Muscle layer of duodenum (tissue), 2 donors: ENCODE measurements around the gene MYO1E.
A peak's percentile ranks its signal among the peaks of the same experiment; 100 is the strongest.

ENCODE experiments used
- H3K27ac ChIP-seq: one replicate; pipeline ENCODE4 v1.7.0; 2013; ENCODE audit warnings: mild to moderate bottlenecking, low read length
- H3K27me3 ChIP-seq: one replicate; pipeline ENCODE4 v1.7.0; 2013; ENCODE audit warnings: low read depth, mild to moderate bottlenecking, control low read depth, low read length
- H3K36me3 ChIP-seq, 2 donors: one replicate each; pipeline ENCODE4 v1.7.0; 2013; ENCODE audit warnings: low read length in 2 of 2, control low read depth in 1 of 2, mild to moderate bottlenecking in 1 of 2; ENCODE audit not compliant: insufficient read depth in 2 of 2, control insufficient read depth in 1 of 2
- H3K4me1 ChIP-seq, 2 donors: one replicate each; pipeline ENCODE4 v1.7.0; 2013; ENCODE audit warnings: low read length in 2 of 2, mild to moderate bottlenecking in 2 of 2, control low read depth in 1 of 2, moderate library complexity in 1 of 2; ENCODE audit not compliant: insufficient read depth in 2 of 2, control insufficient read depth in 1 of 2
- H3K4me3 ChIP-seq, 2 donors: one replicate each; pipeline ENCODE4 v1.7.0; 2013; ENCODE audit warnings: low read length in 2 of 2, low read depth in 1 of 2, mild to moderate bottlenecking in 1 of 2
- H3K9me3 ChIP-seq, 2 donors: one replicate each; pipeline ENCODE4 v1.7.0; 2013; ENCODE audit warnings: low read length in 2 of 2, control low read depth in 1 of 2, mild to moderate bottlenecking in 1 of 2; ENCODE audit not compliant: control insufficient read depth in 1 of 2
- donor health status: healthy.

The MYO1E gene

GRCh38 chr15:59384507-59384906 is 11.8 kb upstream of the MYO1E start:
- peaks cover 0 to 2% of the 10 kb centered on the region in 2 donors for H3K4me1 ChIP-seq
- no peaks in the 10 kb centered on the region for H3K9me3 ChIP-seq
- H3K27me3 ChIP-seq = no peaks in the 10 kb centered on the region

GRCh38 chr15:59380902-59381610 is 8.4 kb upstream of the MYO1E start:
- Histone ChIP-seq H3K27me3 (no peaks in the 10 kb centered on the region), H3K9me3 (no peaks in the 10 kb centered on the region), H3K4me1 (peaks cover 0 to 2% of the 10 kb centered on the region in 2 donors), H3K27ac (no peak overlapping the region), H3K36me3 (peaks cover 0 to 4% of the 10 kb centered on the region in 2 donors), H3K4me3 (no peak overlapping the region)

More at GRCh38 chr15:59384507-59384906, 11.8 kb upstream of the MYO1E start:
- H3K27ac ChIP-seq = no peak overlapping the region
- H3K4me3 ChIP-seq = no peak overlapping the region
- peaks cover 0 to 4% of the 10 kb centered on the region in 2 donors for H3K36me3 ChIP-seq

GRCh38 chr15:59379531-59379930 is 6.9 kb upstream of the MYO1E start:
- Histone ChIP-seq H3K9me3 (no peaks in the 10 kb centered on the region), H3K27ac (no peak overlapping the region), H3K4me1 (peaks cover 0 to 2% of the 10 kb centered on the region in 2 donors), H3K4me3 (no peak overlapping the region), H3K27me3 (no peaks in the 10 kb centered on the region), H3K36me3 (peaks cover 0 to 4% of the 10 kb centered on the region in 2 donors)

GRCh38 chr15:59378855-59379254 is 6.2 kb upstream of the MYO1E start:
- no peaks in the 10 kb centered on the region for H3K27me3 ChIP-seq

GRCh38 chr15:59377924-59378323 is 5.3 kb upstream of the MYO1E start:
- Histone ChIP-seq H3K27ac (no peak overlapping the region), H3K4me1 (peaks cover 0 to 2% of the 10 kb centered on the region in 2 donors), H3K9me3 (no peaks in the 10 kb centered on the region), H3K27me3 (no peaks in the 10 kb centered on the region), H3K36me3 (peaks cover 0 to 4% of the 10 kb centered on the region in 2 donors), H3K4me3 (no peak overlapping the region)

More at GRCh38 chr15:59378855-59379254, 6.2 kb upstream of the MYO1E start:
- no peaks in the 10 kb centered on the region for H3K9me3 ChIP-seq
- no peak overlapping the region for H3K4me3 ChIP-seq
- H3K27ac ChIP-seq = no peak overlapping the region
- H3K36me3 ChIP-seq = peaks cover 0 to 4% of the 10 kb centered on the region in 2 donors
- peaks cover 0 to 2% of the 10 kb centered on the region in 2 donors for H3K4me1 ChIP-seq

GRCh38 chr15:59376733-59377132 is 4.1 kb upstream of the MYO1E start:
- Histone ChIP-seq H3K27ac (no peak overlapping the region), H3K4me1 (no peaks in the 10 kb centered on the region), H3K9me3 (no peaks in the 10 kb centered on the region), H3K4me3 (no peak overlapping the region), H3K36me3 (no peaks in the 10 kb centered on the region), H3K27me3 (no peaks in the 10 kb centered on the region)

GRCh38 chr15:59373215-59373614 is 544 bp upstream of the MYO1E start:
- Histone ChIP-seq H3K9me3 (no peaks in the 10 kb centered on the region), H3K36me3 (no peaks in the 10 kb centered on the region), H3K27ac (peak overlapping the region; percentile 90), H3K27me3 (no peaks in the 10 kb centered on the region), H3K4me1 (peaks cover 0 to 7% of the 10 kb centered on the region in 2 donors), H3K4me3 (peak overlapping the region; percentile 85)

GRCh38 chr15:59371458-59372351 is 966 bp downstream of the MYO1E start:
- Histone ChIP-seq H3K36me3 (no peaks in the 10 kb centered on the region), H3K27ac (peak overlapping the region; percentile 90), H3K9me3 (no peaks in the 10 kb centered on the region), H3K4me1 (peaks cover 6 to 7% of the 10 kb centered on the region in 2 donors), H3K4me3 (peak overlapping the region; percentile 85), H3K27me3 (no peaks in the 10 kb centered on the region)

GRCh38 chr15:59369597-59369996 is 3.1 kb downstream of the MYO1E start:
- H3K4me1 ChIP-seq = peaks cover 6 to 7% of the 10 kb centered on the region in 2 donors
- no peak overlapping the region for H3K27ac ChIP-seq

GRCh38 chr15:59367022-59367451 is 5.6 kb downstream of the MYO1E start:
- Histone ChIP-seq H3K4me1 (peaks cover 6 to 7% of the 10 kb centered on the region in 2 donors), H3K27ac (no peak overlapping the region), H3K27me3 (no peaks in the 10 kb centered on the region), H3K9me3 (no peaks in the 10 kb centered on the region), H3K36me3 (no peaks in the 10 kb centered on the region), H3K4me3 (no peak overlapping the region)

More at GRCh38 chr15:59369597-59369996, 3.1 kb downstream of the MYO1E start:
- Histone ChIP-seq H3K4me3 (no peak overlapping the region), H3K27me3 (no peaks in the 10 kb centered on the region), H3K9me3 (no peaks in the 10 kb centered on the region), H3K36me3 (no peaks in the 10 kb centered on the region)

- H3K9me3 ChIP-seq = no peaks in the 10 kb centered on the region
- no peak overlapping the region for H3K4me3 ChIP-seq
- H3K27ac ChIP-seq = no peak overlapping the region
- H3K4me1 ChIP-seq = peaks cover 6 to 7% of the 10 kb centered on the region in 2 donors
- H3K36me3 ChIP-seq = no peaks in the 10 kb centered on the region
- H3K27me3 ChIP-seq = no peaks in the 10 kb centered on the region
Measured at GRCh38 chr15:59366333-59367021, 6.2 kb downstream of the MYO1E start.
